ENCODE measurements around the gene SPIRE1. TPM values are rescaled to one million over a fixed set of nuclear protein-coding genes. Genes with fewer than 3 reads are reported as not detected.
"Not testable (repeated sequence)": the region's sequence is repeated elsewhere in the genome, so short reads cannot be mapped to it uniquely, and the experiment has no call there.

Gene SPIRE1
- total RNA-seq, 1 donor from 2014 or later: 24.9 TPM

DNA sequence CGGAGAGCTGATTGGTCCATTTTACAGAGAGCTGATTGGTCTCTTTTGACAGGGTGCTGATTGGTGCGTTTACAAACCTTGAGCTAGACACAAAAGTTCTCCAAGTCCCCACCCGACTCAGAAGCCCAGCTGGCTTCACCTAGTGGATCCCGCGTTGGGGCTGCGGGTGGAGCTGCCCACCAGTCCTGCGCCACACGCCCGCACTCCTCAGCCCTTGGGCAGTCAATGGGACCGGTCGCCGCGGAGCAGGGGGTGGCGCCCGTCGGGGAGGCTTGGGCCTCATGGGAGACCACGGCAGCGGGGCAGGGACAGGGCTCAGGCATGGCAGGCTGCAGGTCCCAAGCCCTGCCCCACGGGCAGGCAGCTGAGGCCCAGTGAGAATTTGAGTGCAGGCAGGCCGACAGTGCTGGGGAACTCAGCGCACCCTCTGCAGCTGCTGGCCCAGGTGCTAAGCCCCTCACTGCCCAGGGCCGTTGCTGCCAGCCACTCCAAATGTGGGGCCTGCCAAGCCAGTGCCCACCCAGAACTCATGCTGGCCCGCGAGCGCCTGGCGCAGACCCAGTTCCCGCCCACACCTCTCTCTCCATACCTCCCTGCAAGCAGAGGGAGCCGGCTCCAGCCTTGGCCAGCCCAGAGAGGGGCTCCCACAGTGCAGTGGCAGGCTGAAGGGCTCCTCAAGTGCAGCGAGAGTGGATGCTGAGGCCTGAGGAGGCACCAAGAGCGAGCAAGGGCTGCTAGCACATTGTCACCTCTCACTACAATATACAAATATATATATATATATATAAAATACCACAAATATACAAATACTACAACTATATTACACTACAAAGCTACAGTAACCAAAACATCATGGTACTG, 100.7 kb downstream of the SPIRE1 start:
- DNase-seq (ENCODE audit: extremely low read depth, low read depth, low spot score): no peak

DNA sequence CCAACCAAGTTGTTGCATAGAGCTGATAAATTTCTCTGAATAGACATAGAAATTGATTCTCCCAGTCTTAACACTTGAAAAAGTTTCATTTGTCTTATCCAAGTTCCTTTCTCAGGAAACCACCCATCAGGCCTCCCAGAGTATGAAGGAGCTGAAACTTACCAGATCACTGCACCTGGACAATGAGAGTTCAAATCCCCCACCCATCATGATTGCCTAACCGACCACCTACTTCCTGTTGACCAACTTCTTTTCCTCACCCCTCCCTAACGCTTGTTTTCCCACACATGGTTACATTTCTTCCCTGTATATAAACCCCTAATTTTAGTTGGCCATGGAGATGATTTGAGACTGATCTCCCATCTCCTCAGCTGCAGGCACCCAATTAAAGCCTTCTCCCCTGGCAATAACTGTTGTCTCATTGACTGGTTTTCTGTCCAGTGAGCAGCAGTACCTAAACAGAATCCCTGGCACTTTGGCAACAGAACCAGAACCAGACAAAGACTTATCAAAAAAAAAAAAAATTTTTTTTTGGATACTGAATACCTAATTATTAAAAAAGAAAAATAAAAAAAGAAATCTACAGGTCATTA, 103.0 kb downstream of the SPIRE1 start:
- no peak for DNase-seq (ENCODE audit: extremely low read depth, low read depth, low spot score)

DNA sequence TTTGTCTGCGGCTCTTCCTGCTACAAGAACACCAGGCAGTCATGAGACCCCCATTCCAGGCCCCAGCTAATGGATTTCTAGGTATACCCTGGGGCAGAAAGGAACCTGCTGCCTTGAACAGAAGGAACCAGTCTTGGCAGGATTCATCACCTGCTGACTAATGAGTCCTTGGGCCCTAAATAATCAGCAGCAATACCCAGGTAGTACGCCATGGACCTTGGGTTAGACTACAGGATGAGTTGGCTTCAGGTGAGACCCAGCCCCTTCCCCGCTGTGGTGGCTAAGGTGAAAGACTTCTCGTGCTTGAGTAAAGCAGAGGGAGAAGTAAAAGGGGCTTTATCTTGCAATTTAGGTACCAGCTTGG, 105.0 kb downstream of the SPIRE1 start:
- DNase-seq (ENCODE audit: extremely low read depth, low read depth, low spot score): no peak

DNA sequence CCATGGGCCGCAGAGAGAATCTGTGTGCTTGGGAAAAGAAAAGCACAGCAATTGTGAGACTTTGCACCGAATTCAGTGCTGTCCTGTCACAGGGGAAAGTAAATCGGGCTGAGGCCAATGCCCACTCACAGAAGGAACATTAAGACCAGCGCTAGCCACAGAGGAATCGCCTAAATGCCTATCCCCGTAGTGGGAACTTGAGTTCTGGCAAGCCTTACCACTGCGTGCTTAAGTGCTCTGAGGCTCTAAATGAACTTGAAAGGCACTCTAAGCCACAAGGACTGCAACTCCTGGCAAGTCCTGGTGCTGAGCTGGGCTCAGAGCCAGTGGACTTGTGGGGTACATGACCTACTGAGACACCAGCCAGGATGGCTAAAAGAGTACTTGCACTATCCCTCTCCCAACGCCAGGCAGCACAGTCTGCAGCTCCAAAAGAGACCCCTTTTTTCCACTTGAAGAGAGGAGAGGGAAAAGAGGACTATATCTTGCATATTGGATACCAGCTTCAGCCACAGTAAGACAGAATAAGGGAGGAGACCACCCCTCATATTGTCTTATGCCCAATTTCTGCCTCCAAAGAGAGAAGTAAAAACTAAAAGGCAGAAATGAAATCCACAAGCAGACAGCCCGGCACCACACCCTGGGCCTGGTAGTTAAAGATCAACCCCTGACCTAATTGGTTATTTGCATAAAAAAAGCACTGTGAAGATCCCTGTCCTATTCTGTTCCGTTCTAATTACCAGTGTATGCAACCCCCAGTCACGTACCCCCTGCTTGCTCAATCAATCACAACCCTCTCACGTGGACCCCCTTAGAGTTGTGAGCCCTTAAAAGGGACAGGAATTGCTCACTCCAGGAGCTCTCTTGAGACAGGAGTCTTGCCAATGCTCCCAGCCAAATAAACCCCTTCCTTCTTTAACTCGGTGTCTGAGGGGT, 105.7 kb downstream of the SPIRE1 start:
- not testable (repeated sequence) for DNase-seq (ENCODE audit: extremely low read depth, low read depth, low spot score)

DNA sequence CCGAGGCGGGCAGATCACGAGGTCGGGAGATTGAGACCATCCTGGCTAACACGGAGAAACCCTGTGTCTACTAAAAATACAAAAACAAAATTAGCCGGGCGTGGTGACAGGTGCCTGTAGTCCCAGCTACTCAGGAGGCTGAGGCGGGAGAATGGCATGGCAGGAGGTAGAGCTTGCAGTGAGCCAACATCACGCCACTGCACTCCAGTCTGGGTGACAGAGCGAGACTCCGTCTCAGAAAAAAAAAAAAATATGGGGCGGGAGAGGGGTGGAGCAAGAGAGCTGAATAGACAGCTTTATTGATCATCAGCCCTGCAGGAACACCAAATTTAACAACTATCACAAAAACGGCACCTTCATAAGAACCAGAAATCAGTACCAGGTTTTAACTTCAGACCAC, 106.4 kb downstream of the SPIRE1 start:
- not testable (repeated sequence) for DNase-seq (ENCODE audit: extremely low read depth, low read depth, low spot score)

DNA sequence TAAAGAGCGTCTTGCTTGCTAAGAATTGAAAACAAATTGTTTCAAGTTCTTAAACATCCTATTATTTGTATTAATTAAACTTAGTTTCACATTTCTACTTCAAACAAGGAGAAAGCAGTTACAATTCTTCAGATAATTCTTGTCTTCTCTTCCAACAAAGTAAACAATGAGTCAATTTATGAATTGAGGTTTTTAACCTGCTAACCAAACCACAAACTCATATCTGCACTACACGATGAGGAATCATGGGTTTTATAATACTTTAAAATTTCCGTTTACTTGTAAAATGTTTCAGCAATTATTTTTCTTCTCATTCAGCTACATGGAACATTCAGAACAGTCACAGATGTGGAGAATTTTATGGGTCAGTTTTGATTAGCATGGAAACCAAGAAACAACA, 114.2 kb downstream of the SPIRE1 start:
- DNase-seq (ENCODE audit: extremely low read depth, low read depth, low spot score): no peak

DNA sequence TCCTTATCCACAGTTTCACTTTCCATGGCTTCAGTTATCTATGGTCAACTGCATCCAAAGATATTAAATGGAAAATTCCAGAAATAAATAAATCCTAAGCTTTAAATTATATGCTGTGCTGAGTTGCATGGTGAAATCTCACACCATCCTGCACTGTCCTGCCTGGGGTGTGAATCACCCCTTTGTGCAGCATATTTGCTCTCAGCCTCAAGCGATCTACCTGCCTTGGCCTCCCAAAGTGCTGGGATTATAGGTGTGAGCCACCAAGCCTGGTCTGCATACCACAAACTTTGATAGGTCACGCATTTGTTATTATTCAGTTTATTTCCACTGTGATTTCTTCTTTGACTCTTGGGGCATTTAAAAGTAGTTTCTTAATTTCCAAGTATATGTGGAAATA, 117.2 kb downstream of the SPIRE1 start:
- no peak for DNase-seq (ENCODE audit: extremely low read depth, low read depth, low spot score)

DNA sequence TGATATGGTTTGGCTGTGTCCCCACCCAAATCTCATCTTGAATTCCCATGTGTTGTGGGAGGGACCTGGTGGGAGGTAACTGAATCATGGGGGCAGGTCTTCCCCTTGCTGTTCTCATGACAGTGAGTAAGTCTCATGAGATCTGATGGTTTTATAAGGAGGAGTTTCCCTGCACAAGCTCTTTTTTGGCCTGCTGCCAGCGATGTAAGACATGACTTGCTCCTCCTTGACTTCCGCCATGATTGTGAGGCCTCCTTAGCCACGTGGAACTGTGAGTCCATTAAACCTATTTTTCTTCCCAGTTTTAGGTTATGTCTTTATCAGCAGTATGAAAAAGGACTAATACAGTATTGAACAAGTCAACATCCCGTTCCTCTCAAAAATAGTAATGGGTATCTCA, 118.7 kb downstream of the SPIRE1 start:
- not testable (repeated sequence) for DNase-seq (ENCODE audit: extremely low read depth, low read depth, low spot score)

DNA sequence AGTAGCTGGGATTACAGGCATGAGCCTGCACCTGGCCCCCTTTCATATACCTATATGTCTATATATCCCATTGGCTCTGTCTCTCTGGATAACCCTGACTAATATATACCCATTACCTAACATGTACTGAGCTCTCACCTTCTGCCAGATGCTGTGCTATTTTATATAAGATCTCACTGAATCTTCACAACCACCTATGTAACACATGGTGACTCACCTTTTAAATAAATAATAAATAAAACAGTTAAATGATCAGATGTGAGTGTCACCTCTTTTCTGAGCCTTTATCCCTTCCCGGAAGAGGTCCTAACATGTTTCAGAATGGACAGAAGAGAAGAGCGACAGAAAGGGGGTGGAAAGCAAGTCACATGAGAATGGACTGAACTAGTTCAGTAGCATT, 123.1 kb downstream of the SPIRE1 start:
- DNase-seq (ENCODE audit: extremely low read depth, low read depth, low spot score): no peak

DNA sequence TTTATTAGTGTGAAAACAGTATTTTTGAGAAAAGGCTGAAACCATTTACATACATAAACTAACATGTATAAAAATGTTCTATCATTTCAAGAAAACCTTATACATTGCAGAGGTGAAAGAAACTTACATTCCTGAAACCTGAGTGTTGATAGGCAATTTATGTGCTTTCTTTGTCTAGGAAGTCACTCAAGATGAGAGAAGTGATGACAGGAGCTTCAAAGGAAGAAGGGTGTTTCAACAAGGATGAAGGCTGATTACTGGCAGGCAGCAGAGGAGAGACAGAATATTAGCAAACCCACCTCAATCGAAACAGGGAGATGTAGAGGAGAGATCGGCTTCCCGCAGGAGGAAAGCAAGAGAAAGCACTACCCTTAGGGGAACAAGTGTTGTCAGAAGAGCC, 125.2 kb downstream of the SPIRE1 start:
- DNase-seq (ENCODE audit: extremely low read depth, low read depth, low spot score): no peak

DNA sequence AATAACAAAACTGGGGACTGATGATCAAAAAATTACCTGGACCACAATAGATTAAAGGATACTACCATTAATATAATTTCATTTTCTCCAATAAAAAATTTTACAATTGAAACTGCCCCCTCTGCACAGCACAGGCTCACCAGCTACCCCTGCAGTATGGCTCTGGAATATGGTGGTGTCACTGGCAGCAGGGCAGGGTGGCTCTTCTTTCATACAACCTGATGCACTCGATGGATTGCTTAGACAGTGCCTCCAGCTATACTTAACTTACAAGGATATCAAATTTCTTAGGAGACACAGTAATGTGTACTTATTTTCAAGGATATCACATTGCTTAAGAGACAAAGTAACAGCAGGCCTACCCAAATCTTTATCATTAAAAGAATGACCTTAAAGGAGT, 126.2 kb downstream of the SPIRE1 start:
- DNase-seq (ENCODE audit: extremely low read depth, low read depth, low spot score): no peak

DNA sequence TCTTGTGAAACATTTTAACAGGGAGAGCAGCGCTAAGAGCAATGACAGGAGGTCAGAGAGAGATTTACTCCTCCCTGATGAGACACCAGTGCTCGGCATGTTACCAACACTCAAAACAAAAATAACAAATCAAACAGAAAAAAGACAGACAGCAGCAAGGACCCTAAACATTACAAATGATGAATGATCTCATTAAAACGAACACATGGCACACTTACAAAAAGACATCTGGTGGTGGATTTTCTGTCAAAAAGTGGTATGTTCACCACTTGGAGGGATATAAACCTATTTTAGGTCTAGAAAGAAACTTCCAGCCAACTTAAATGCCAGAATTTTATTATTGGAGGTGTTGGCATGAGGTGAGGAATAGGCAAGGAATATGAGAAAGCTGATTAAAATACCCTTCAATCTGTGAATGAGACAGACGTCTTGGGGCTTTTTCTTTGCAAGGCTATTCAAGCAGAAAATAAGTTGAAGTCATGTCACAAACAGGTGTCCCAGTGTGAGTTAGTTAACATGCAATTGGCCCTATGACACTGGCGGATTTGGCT, 137.4 kb downstream of the SPIRE1 start:
- no peak for DNase-seq (ENCODE audit: extremely low read depth, low read depth, low spot score)

DNA sequence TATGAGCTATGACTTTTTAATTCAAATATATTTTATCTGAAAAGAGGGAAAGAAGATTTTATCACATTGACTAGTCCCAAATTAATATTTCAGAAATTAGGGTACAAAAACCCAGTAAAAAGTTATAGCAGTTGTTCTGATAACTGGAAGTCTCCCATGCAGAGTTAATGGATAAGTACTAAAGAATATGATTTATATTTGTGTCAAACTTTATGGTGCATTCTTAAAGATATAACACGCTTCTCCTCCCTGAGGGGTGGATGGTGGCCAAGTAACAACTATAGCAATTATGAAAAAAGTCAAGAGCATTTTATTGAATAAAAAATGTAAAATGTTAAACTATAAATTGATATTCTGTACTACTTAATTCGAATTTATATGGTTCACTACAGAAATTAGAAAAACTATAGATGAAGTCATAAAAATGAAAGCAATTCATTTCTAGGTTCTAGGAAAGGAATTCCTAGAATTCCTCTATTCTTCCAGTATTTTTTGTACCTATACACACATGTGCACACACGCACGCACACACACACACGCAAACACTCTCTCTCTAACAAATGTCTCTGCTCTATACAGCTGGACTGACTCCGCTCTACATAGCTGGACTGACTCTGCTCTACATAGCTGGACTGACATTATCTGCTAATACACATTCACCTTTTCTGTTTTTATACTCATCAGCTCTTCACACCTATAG, 138.9 kb downstream of the SPIRE1 start:
- no peak for DNase-seq (ENCODE audit: extremely low read depth, low read depth, low spot score)

DNA sequence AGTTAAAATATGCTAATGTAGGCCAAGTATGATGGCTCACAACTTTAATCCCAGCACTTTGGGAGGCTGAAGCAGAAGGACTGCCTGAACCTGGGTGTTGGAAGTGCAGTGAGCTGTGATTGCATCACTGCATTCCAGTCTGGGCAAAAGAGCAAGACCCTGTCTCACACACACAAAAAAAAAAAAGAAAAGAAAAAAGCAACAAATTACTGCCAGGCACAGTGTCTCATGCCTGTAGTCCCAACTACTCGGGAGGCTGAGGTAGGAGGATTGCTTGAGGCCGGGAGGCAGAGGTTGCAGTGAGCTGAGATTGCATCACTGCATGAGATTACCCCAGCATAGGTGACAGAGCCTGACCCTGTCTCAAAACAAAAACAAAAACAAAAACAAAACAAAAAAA, 139.6 kb downstream of the SPIRE1 start:
- DNase-seq (ENCODE audit: extremely low read depth, low read depth, low spot score): no peak

DNA sequence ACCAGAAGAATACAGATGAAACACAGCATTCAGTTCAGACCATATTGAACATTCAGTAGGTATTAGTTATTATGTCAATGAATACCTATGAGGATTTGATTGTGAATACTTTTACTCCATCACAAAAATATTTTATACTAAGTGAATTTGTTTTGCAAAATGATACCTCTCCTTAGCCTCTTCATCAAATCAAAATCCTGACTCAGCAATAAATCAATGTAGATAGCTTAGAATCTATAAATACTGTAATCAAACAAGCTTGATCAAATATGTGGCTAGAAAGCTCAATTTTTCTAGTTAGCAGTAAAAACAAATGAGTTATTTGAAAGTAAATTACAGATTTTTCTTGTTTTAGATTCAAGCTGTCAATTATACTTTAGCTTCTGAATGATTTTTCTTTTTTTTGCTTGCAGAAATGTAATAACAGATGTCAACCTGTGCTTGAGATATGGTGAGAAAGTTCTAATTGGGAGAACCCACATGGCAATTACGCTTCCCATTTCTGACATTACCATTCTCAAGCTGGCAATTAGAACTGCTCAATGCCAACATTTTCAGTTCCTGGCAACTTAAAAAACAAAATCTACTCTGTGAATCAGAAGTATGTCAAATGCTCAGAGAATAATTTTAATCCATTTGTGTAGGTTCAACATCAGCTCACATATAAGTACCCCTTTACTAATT, 140.6 kb downstream of the SPIRE1 start:
- no peak for DNase-seq (ENCODE audit: extremely low read depth, low read depth, low spot score)

DNA sequence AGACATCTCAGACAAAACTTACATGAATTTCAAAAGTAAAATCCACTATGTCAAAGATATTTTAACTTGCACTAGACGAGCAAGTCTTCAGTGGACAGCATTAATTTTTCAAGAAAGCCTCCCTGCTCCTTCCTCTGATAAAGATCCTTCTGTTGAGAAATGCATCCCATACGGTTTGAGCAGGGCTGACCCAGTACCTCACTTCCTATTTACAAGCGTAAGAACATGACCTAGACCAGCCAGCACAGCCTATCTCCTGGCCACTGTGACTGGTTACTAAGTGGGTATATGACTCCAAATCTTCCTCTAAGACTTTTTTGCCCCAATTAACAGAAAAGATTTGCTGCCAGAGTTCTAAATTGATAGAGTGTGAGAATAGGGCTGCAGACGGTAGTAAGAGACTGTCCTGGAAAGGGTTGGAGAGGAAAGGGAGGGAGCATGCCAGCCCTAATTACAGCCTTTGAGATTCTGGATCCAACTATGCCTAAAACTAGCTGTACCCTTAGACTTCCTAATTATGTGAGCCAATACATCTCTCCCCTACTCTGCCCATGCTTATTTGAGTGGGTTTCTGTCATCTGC, 141.8 kb downstream of the SPIRE1 start:
- DNase-seq (ENCODE audit: extremely low read depth, low read depth, low spot score): no peak

DNA sequence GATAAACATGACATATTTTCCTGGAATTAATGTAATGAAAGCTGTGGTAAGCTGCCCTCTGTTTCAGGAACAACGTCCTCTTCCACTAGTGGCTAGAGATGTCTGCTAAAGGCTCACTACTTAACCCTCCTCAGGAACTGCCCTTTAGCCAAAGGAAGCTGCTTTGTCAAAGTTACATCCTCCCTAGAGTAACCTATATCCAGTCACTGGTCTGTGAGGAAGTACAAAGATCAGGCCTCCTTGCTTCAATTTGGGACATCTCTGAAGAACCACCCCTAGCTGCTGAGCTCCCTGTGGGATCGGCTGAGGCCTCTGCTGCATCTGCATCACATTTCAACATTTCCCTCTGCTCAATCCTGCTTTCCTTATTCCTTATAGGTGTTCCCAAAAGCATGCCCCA, 142.4 kb downstream of the SPIRE1 start:
- no peak for DNase-seq (ENCODE audit: extremely low read depth, low read depth, low spot score)

DNA sequence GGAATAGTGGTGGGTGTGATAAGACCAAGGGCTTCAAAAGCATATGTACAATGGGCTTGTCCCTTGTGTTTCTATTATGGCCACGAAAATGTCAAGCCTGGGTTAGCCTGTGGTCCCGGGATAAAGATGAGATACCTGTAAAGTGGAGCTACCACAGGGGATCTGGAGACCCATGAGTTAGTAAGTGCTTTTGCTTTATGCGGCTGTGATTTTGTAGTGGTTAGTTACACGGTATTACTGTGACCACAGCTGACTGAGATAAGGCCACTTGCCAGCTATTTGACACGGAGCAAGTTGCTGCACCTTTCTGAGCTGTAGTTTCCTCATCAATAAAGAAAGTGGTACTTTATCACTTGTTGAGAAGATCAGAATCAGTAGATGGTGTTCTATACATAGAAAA, 150.9 kb downstream of the SPIRE1 start:
- no peak for DNase-seq (ENCODE audit: extremely low read depth, low read depth, low spot score)

DNA sequence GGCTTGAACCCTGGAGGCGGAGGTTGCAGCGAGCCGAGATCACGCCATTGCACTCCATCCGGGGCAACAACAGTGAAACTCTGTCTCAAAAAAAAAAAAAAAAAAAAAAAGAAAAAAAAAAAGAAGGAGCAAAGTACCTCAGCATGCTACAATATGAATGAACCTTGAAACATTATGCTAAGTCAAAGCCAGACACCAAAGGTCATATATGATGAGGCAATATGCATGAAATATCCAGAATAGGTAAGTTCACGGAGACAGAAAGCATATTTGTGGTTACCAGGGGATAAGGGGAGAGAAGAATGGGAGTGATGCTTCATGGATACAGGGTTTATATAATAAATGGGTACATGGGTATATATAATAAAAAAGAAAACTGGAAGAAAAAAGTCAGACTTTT, 156.9 kb downstream of the SPIRE1 start:
- no peak for DNase-seq (ENCODE audit: extremely low read depth, low read depth, low spot score)

DNA sequence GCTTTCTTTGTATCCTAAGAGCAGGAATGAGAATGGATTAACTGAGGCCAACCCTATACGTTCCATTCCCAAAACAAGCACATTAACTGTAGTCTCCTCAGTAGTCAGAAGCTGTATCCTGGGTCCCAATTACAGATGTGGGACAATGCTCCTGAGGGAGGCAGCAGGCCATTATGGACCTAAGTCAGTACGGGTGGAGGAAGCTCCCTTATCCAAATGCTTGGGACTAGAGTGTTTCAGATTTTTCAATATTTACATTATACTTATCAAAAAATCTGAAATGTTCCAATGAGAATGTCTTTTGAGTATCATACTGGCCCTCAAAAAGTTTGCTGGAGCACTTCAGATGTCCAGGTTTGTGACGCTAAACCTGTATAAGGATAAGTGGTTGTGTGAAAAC, 160.1 kb downstream of the SPIRE1 start:
- no peak for DNase-seq (ENCODE audit: extremely low read depth, low read depth, low spot score)
